DMS153 (cell line): ENCODE data around the gene FNDC3B.

Source experiments
- DNase-seq: peaks from one replicate; lab custom pipeline; 2025; lab: John Stamatoyannopoulos, UW

The FNDC3B gene

GRCh38 chr3:172291650-172292049 lies 252.3 kb downstream of the FNDC3B start:
- DNase-seq: no peak

GRCh38 chr3:172292422-172292821 lies 253.0 kb downstream of the FNDC3B start:
- no peak for DNase-seq

DNA sequence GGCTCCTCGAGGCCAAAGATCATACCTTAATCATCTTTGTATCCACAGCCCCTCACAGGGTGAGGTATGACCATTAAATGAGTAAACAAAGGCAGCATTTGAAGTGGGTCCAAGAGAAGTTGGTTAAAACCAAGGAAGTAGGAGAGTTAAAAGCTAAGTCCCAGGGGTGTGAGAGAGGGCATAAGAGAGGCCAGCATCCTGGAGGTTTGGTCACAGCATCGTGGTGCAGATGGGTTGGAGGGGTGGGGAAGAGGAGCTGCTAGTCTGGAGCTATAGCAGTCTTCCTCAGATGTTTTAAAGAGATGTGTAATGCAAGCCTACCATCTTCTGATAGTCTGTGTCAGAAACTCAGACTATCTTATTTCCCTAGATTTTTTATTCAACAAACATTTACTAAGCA lies 253.7 kb downstream of the FNDC3B start:
- DNase-seq: no peak

DNA sequence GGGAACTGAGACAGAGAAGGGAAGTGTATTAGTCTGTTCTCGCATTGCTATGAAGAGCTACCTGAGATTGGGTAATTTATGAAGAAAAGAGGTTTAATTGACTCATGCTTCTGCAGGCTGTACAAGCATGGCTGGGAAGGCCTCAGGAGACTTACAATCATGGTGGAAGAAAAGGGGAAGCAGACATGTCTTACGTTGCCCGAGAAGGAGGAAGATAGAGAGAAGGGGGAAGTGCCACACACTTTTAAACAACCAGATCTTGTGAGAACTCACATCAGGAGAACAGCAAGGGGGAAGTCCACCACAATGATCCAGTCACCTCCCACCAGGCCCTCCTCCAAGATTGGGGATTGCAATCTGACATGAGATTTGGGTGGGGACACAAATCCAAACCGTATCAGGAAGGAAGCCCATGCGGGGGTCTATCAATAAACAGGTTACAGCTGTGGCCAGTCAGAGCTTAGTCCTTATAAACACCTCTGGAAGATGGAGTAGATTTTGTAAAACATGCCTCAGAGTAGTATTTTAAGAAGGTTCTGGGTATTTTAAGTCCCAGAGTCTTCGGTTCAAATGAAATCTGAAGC lies 254.9 kb downstream of the FNDC3B start:
- no peak for DNase-seq

DNA sequence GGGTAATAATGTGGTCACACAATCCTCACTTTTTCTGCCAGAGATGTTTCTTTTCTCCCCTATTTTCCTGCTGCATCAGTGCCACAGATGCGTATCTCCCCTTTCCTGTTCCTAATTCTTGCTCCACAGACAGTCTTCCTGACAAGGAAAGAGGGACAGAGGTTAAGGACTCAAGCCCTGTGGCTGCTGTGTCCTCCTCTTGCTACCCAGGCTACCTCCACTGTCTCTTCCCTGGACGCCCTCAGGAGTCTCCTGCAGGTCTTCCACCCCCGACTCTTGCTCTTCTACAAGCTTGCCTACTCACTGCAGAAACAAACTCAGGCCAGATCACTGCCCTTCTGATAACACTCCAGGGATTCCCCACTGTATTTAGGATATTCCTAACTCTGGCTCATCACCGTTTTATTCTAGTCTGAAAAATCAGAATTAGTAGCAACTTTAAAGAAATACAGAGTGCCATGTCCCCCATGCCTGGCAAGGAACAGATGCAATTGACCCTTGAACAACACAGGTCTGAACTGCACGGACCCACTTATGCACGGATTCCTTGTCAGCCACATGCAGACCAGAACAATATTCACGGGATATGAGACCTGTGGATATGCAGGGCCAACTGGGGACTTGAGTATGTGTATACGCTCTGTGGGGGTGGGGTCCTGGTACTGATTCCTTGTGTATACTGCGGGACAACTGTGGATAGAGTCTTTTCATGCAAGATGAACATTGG lies 257.0 kb downstream of the FNDC3B start:
- DNase-seq: no peak

DNA sequence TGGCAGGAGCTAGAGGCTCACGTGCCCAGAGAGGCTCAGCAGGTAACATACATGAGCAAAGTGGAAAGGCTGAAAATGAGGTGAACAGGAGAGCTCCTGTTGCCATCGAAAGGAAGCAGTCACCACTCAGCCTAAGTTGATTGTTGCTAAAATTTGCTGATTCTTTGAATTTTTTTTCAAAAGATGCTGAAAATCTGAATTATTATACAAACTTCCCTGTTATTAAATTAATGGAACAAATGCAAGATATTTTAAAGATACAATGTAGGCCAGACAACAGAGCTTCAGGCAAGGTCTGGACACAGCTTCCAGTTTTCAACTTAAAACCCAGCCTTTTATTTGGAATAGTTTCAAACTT lies 257.6 kb downstream of the FNDC3B start:
- no peak for DNase-seq

GRCh38 chr3:172298247-172298646 lies 258.9 kb downstream of the FNDC3B start:
- DNase-seq: no peak

- DNase-seq: no peak
Observed at GRCh38 chr3:172300187-172300586, 260.8 kb downstream of the FNDC3B start.

- DNase-seq: no peak
Observed at GRCh38 chr3:172300862-172301261, 261.5 kb downstream of the FNDC3B start.

DNA sequence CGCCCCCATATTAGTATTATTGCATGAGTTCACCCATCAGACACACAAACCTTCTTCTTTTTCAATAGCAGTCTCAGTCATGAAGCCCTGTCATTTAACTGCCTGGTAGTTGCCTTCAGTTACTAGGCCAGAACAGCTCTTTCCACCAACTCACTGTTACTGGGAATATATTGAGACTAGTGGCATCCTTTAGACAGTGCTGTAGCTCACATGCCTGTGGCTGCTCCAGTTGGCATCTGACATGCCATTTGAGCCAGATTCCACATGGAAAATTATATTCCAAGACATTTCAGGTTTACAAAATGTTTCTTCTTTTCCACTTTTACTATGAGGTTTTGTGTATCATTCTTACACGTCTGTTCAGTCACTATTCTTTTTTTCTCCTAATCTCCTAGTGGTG lies 262.8 kb downstream of the FNDC3B start:
- DNase-seq: no peak

GRCh38 chr3:172303181-172303580 lies 263.8 kb downstream of the FNDC3B start:
- DNase-seq: no peak

DNA sequence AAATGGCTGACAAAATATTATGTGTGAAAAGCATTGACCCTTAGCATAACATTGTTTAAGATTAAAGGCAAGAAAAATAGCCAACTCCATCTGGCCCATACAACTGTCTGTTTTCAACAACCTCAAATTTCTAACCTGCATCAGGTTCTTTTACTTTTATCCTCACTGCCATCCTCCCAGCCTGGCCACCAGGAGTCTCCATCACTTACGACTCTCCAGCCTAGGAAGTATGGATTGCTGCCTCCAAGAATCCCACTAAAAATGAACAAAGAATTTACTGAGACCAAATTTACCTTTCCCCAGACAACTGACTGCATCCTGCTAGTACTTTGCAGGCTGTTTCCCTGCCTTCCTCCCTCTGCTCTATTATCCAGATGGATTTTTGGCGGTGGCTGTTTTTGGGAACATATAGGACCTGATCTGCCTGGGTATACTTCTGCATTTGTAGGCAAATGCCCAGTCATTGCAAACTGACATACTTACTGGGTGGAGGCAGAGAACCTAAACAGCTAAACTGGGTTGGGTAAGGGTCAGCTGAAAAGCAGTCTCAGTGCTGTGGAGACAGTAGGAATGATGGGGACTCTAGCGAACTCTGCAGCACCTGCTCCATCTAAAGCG lies 264.7 kb downstream of the FNDC3B start:
- DNase-seq: no peak

- DNase-seq: no peak
Observed at GRCh38 chr3:172305552-172305951, 266.2 kb downstream of the FNDC3B start.

- DNase-seq: no peak
Observed at GRCh38 chr3:172305974-172306373, 266.6 kb downstream of the FNDC3B start.

GRCh38 chr3:172307141-172307560 lies 267.8 kb downstream of the FNDC3B start:
- DNase-seq: no peak

DNA sequence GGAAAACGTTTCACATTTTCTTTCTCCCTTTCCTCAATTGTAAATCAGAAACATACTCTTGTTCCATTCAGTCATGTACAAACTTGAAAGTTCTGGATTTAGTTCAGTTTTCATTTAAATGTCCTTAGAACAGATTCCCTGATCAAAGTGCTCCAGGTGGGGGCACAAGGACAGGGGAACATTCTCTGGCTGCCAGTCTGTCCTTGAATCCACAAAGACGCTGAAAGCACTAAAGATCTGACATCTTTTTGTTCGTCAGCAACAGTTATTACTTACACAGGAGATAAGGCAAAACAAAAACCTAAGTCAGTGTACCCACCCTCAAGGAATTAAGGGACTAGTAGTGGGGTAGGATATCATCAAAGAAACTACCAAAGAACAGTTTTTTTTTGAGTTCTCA lies 269.7 kb downstream of the FNDC3B start:
- no peak for DNase-seq

GRCh38 chr3:172309741-172310427 lies 270.5 kb downstream of the FNDC3B start:
- no peak for DNase-seq

- DNase-seq: no peak
Observed at GRCh38 chr3:172310428-172310760, 271.0 kb downstream of the FNDC3B start.

DNA sequence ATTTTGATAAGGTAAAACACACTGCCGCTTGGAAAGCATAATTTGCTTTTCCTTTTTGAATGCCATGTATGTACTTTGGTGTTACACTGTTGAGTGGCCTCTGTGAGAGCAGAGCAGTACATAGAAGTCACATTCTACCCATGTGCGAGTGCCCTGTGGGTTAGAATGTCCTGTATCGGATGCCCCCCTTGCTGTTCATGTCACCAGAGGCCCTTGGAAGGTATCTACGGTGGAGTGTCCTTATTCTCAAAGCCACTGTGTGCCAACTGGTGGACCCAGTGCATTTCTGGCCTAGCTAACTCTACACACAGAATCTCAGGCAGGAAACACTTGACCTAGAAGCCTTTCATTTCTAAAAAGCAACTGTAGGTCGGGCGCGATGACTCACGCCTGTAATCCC lies 271.8 kb downstream of the FNDC3B start:
- DNase-seq: no peak

- DNase-seq: no peak
Observed at GRCh38 chr3:172312001-172312400, 272.6 kb downstream of the FNDC3B start.

DNA sequence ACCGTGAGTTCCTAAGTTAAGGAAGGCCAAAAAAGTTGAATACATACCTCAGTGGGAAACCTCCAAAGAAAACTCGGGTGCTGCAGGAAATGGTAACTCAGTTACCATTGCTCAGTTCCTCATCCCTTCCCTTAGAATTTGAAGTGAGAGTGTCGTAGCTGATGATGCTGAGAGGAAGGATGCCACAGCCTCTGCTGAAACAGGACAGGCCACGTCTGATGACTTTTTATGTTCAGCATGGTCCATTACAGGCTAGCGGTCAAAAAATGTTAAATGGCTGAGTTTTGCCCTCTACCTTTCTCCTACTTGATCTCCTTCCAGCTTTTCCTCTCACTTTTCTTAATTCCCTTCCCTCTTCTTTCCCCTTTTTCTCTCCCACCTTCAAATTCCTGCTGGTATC lies 273.3 kb downstream of the FNDC3B start:
- no peak for DNase-seq

DNA sequence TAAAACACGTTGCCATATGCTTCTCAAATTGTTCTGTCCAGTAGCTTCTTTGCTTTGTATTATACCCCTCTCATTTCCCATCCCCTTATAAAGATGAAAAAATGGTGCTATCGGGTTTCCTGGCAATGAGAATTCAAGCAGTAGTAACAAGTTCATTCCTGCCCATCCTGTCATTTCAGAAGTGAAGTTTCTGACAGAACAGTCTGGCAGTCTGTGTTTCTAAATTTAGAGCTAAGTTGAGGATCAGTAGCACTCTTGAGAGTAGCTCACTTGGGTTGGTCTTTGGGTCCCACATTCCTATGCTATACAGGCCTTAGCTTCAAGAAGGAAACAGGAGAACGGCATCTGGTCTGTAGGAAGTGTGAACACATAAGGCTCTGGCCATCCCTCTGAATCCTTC lies 274.3 kb downstream of the FNDC3B start:
- no peak for DNase-seq

GRCh38 chr3:172314591-172315160 lies 275.3 kb downstream of the FNDC3B start:
- no peak for DNase-seq
